SK-N-MC (cell line): Measurements from ENCODE around the gene BTNL2.

Experiments
- DNase-seq: peaks from one replicate; pipeline ENCODE4 v3.0.0-alpha.2; 2011; ENCODE audit warnings: low read depth, low spot score
- H3K27ac ChIP-seq: fragments of 200-600 bp; sonication (generic); 2 replicates; pipeline ENCODE4 v1.5.1; 2016; ENCODE audit warnings: mixed run types
- H3K36me3 ChIP-seq: fragments of 200-600 bp; sonication (generic); 2 replicates; pipeline ENCODE4 v1.6.1; 2017; ENCODE audit warnings: antibody characterized with exemption, low read length, mixed read lengths; ENCODE audit not compliant: insufficient read depth
- H3K4me3 ChIP-seq: fragments of 200-600 bp; sonication (generic); 2 replicates; pipeline ENCODE4 v1.5.1; 2016
- H3K9ac ChIP-seq: fragments of 200-600 bp; sonication (generic); 2 replicates; pipeline ENCODE4 v1.8.0; 2017; ENCODE audit warnings: mixed run types, mixed read lengths; ENCODE audit not compliant: insufficient read length
- H3K9me3 ChIP-seq: fragments of 200-600 bp; sonication (generic); 2 replicates; pipeline ENCODE4 v1.6.1; 2017; ENCODE audit warnings: low read depth, mild to moderate bottlenecking, antibody characterized with exemption, low read length, moderate library complexity, mixed read lengths
- EZH2 ChIP-seq: fragments of 200-600 bp; sonication (generic); IDR thresholded peaks from one replicate; pipeline ENCODE4 v1.6.1; 2017; ENCODE audit warnings: antibody characterized with exemption
- FOXP2 ChIP-seq: optimal IDR thresholded peaks from 2 replicates; pipeline ENCODE3; 2011; ENCODE audit warnings: mild to moderate bottlenecking, moderate library complexity; ENCODE audit not compliant: insufficient read depth; ENCODE audit errors: extremely low read length, control extremely low read depth
- POLR2AphosphoS5 ChIP-seq: IDR thresholded peaks from 2 replicates; pipeline ENCODE4 v1.6.1; 2012; ENCODE audit warnings: mild to moderate bottlenecking, low read depth, low read length, borderline replicate concordance

Gene BTNL2

GRCh38 chr6:32406857-32407256 is at the start of gene BTNL2:
TSS of gene BTNL2 (minus strand) at chr6:32407181. CDS start at chr6:32407123, 58 bp downstream.
- DNase-seq, result no peak
- Histone ChIP-seq H3K4me3 (no peak within 1 kb of the TSS), H3K36me3 (no peaks in the 10 kb centered on the region), H3K27ac (no peak within 1 kb of the TSS), H3K9ac (no peak within 1 kb of the TSS), H3K9me3 (no peaks in the 10 kb centered on the region)
- no peak for TF ChIP-seq FOXP2
- no peak for TF ChIP-seq POLR2AphosphoS5
- no peak for TF ChIP-seq EZH2

- no peak for TF ChIP-seq EZH2
- no peak for TF ChIP-seq FOXP2
- no peak for TF ChIP-seq POLR2AphosphoS5
- H3K27ac ChIP-seq, result no peak overlapping the region
- DNase-seq, result no peak
- no peak overlapping the region for H3K4me3 ChIP-seq
- H3K36me3 ChIP-seq, result no peaks in the 10 kb centered on the region
- no peak overlapping the region for H3K9ac ChIP-seq
- no peaks in the 10 kb centered on the region for H3K9me3 ChIP-seq
These were observed 42.2 kb upstream of the BTNL2 start for GRCh38 chr6:32449088-32449736.

GRCh38 chr6:32447932-32448331 is 41.0 kb upstream of the BTNL2 start:
- H3K36me3 ChIP-seq, result no peaks in the 10 kb centered on the region

GRCh38 chr6:32445321-32445854 is 38.4 kb upstream of the BTNL2 start:
- Histone ChIP-seq H3K9me3 (no peaks in the 10 kb centered on the region), H3K9ac (no peak overlapping the region), H3K36me3 (no peaks in the 10 kb centered on the region), H3K4me3 (no peak overlapping the region), H3K27ac (no peak overlapping the region)
- TF ChIP-seq POLR2AphosphoS5 (no peak), FOXP2 (no peak), EZH2 (no peak)
- no peak for DNase-seq

More at GRCh38 chr6:32447932-32448331, 41.0 kb upstream of the BTNL2 start:
- Histone ChIP-seq H3K27ac (no peak overlapping the region), H3K9me3 (no peaks in the 10 kb centered on the region), H3K4me3 (no peak overlapping the region), H3K9ac (no peak overlapping the region)
- DNase-seq, result no peak
- TF ChIP-seq EZH2, result no peak
- TF ChIP-seq FOXP2, result no peak
- no peak for TF ChIP-seq POLR2AphosphoS5

GRCh38 chr6:32444433-32444832 is 37.5 kb upstream of the BTNL2 start:
- Histone ChIP-seq H3K9me3 (no peaks in the 10 kb centered on the region), H3K9ac (no peak overlapping the region), H3K27ac (no peak overlapping the region), H3K36me3 (no peaks in the 10 kb centered on the region), H3K4me3 (no peak overlapping the region)
- TF ChIP-seq EZH2 (no peak), POLR2AphosphoS5 (no peak), FOXP2 (no peak)
- DNase-seq, result no peak

GRCh38 chr6:32442977-32443552 is 36.1 kb upstream of the BTNL2 start:
- Histone ChIP-seq H3K36me3 (no peaks in the 10 kb centered on the region), H3K4me3 (no peak overlapping the region), H3K9me3 (no peaks in the 10 kb centered on the region), H3K9ac (no peak overlapping the region), H3K27ac (no peak overlapping the region)
- no peak for DNase-seq
- TF ChIP-seq POLR2AphosphoS5 (no peak), FOXP2 (no peak), EZH2 (no peak)

GRCh38 chr6:32442243-32442667 is 35.3 kb upstream of the BTNL2 start:
- no peak for TF ChIP-seq FOXP2
- TF ChIP-seq EZH2, result no peak
- TF ChIP-seq POLR2AphosphoS5, result no peak
- DNase-seq, result no peak
- Histone ChIP-seq H3K27ac (no peak overlapping the region), H3K4me3 (no peak overlapping the region), H3K9ac (no peak overlapping the region), H3K36me3 (no peaks in the 10 kb centered on the region), H3K9me3 (no peaks in the 10 kb centered on the region)

GRCh38 chr6:32439602-32440214 is 32.7 kb upstream of the BTNL2 start, which contains the start of gene HLA-DRA:
TSS of gene HLA-DRA (plus strand) at chr6:32439887. CDS start at chr6:32439951, 64 bp downstream.
- Histone ChIP-seq H3K9ac (no peak within 1 kb of the TSS), H3K27ac (no peak within 1 kb of the TSS), H3K36me3 (no peaks in the 10 kb centered on the region), H3K9me3 (no peaks in the 10 kb centered on the region), H3K4me3 (no peak within 1 kb of the TSS)
- peak; percentile 63 for DNase-seq
- TF ChIP-seq EZH2, result no peak
- no peak for TF ChIP-seq POLR2AphosphoS5
- TF ChIP-seq FOXP2, result no peak
